ENCODE measurements around the gene BOLA3. TPM values are rescaled to one million over a fixed set of nuclear protein-coding genes. Genes with fewer than 3 reads are reported as not detected.

The BOLA3 gene
- total and polyA plus RNA-seq, 10 of the 15 experiments (the other 5 are each of a cell fraction or from before 2014, with no cell fraction given) = 62.6 to 300 (median 134) TPM

- in situ Hi-C loops (cut with MboI) = no loop called here
- ATAC-seq (no peak), DNase-seq (ENCODE audit: low read depth, low spot score) (no peak), FAIRE-seq (no peak)
- Histone ChIP-seq H3K27ac (ENCODE audit: control insufficient read depth, insufficient read depth) (no peak overlapping the region), H3K36me3 (ENCODE audit: control insufficient read depth in 2 of 2, insufficient read depth in 2 of 2, low read length in 1 of 2) (peaks cover 4 to 13% of the 10 kb centered on the region in 2 experiments; a peak in 3 of 4 replicates), H3K9ac (ENCODE audit: control insufficient read depth, insufficient read depth, low read length) (no peak overlapping the region), H3K79me2 (ENCODE audit: control insufficient read depth, insufficient read depth, low read length) (no peaks in the 10 kb centered on the region), H3K27me3 (replicated peaks in 1 of 2; ENCODE audit: control insufficient read depth in 2 of 2, insufficient read depth in 2 of 2, low read length in 1 of 2) (no peaks in the 10 kb centered on the region), H3K4me1 (ENCODE audit: control insufficient read depth, insufficient read depth, low read length) (no peaks in the 10 kb centered on the region), H3K9me3 (replicated peaks; ENCODE audit: control insufficient read depth, insufficient read depth, low read length) (no peaks in the 10 kb centered on the region), H4K20me1 (ENCODE audit: control insufficient read depth, insufficient read depth) (no peaks in the 10 kb centered on the region), H3K4me2 (ENCODE audit: control insufficient read depth, insufficient read depth) (no peak overlapping the region), H2AFZ (ENCODE audit: control insufficient read depth, low read depth, low read length) (no peak overlapping the region), H3K4me3 (no peak overlapping the region)
- no peak for TF ChIP-seq SUZ12 (IDR thresholded peaks at IDR 0.05; ENCODE audit: unreplicated experiment)
- intact Hi-C loops (cut with micrococcal nuclease; ENCODE audit: unreplicated experiment) = no loop called here
- SMC1A ChIA-PET (ENCODE audit: uncharacterized antibody, unreplicated experiment) = interaction anchor here (0.7 to 2.1 kb wide), 4 partner anchors 19 to 279 kb away, joined by 3 to 6 read pairs (median 4); partner anchors contain the start of gene STAMBP
- POLR2A ChIA-PET = no interaction called here
- no TSS peak for BruUV-seq (replicated peaks)
- 63% methylated on average over 12 of the region's 12 CpGs for WGBS (ENCODE audit: insufficient coverage, insufficient replicate concordance, low lambda C conversion rate, missing lambda C conversion rate)
- CTCF ChIA-PET = interaction anchor here (0.6 to 4.0 kb wide), 3 partner anchors 198 to 283 kb away, joined by 3 to 20 read pairs (median 6); no protein-coding TSS in a partner anchor
- RAD21 ChIA-PET (ENCODE audit: unreplicated experiment) = interaction anchor here (0.8 kb wide), 1 partner anchor 119 kb away, joined by 3 read pairs; no protein-coding TSS in a partner anchor
Observed at GRCh38 chr2:74107071-74107470, 40.6 kb downstream of the BOLA3 start.

GRCh38 chr2:74105413-74105812, 42.3 kb downstream of the BOLA3 start:
- POLR2A ChIA-PET = no interaction called here
- Histone ChIP-seq H3K79me2 (ENCODE audit: control insufficient read depth, insufficient read depth, low read length) (no peaks in the 10 kb centered on the region), H3K4me2 (ENCODE audit: control insufficient read depth, insufficient read depth) (no peak overlapping the region), H3K27ac (ENCODE audit: control insufficient read depth, insufficient read depth) (no peak overlapping the region), H3K9ac (ENCODE audit: control insufficient read depth, insufficient read depth, low read length) (no peak overlapping the region), H2AFZ (ENCODE audit: control insufficient read depth, low read depth, low read length) (no peak overlapping the region), H4K20me1 (ENCODE audit: control insufficient read depth, insufficient read depth) (no peaks in the 10 kb centered on the region), H3K27me3 (replicated peaks in 1 of 2; ENCODE audit: control insufficient read depth in 2 of 2, insufficient read depth in 2 of 2, low read length in 1 of 2) (no peaks in the 10 kb centered on the region), H3K4me3 (no peak overlapping the region), H3K36me3 (ENCODE audit: control insufficient read depth in 2 of 2, insufficient read depth in 2 of 2, low read length in 1 of 2) (peaks cover 13 to 19% of the 10 kb centered on the region in 2 experiments; a peak in 3 of 4 replicates), H3K4me1 (ENCODE audit: control insufficient read depth, insufficient read depth, low read length) (no peaks in the 10 kb centered on the region), H3K9me3 (replicated peaks; ENCODE audit: control insufficient read depth, insufficient read depth, low read length) (no peaks in the 10 kb centered on the region)
- no peak for DNase-seq (ENCODE audit: low read depth, low spot score)
- SMC1A ChIA-PET (ENCODE audit: uncharacterized antibody, unreplicated experiment) = interaction anchor here (0.6 to 2.1 kb wide), 5 partner anchors 8 to 278 kb away, joined by 3 to 17 read pairs (median 4); partner anchors contain the start of gene STAMBP
- no peak for FAIRE-seq
- CTCF ChIA-PET = interaction anchor here (0.9 to 4.0 kb wide), 9 partner anchors 15 to 283 kb away, joined by 3 to 20 read pairs (median 5); partner anchors contain the start of gene STAMBP
- ATAC-seq = no peak
- no TSS peak for BruUV-seq (replicated peaks)
- no peak for TF ChIP-seq ZBED1 (IDR thresholded peaks at IDR 0.05; ENCODE audit: borderline replicate concordance)
- TF ChIP-seq YBX1 (IDR thresholded peaks at IDR 0.05) = no peak
- TF ChIP-seq ATF2 (IDR thresholded peaks at IDR 0.05; ENCODE audit: low read length) = no peak
- TF ChIP-seq MYC (IDR thresholded peaks at IDR 0.05; ENCODE audit: insufficient read depth, insufficient read length, insufficient replicate concordance, low read length, severe bottlenecking) = no peak
- no peak for TF ChIP-seq LARP7 (IDR thresholded peaks at IDR 0.05)
- TF ChIP-seq E2F8 (IDR thresholded peaks at IDR 0.05; ENCODE audit: low read depth, partially characterized antibody) = no peak
- no peak for TF ChIP-seq SIN3A (IDR thresholded peaks at IDR 0.05; ENCODE audit: low read depth, low read length)
- TF ChIP-seq SP1 (IDR thresholded peaks at IDR 0.05; ENCODE audit: low read depth, low read length) = no peak
- 98% methylated on average over 8 of the region's 8 CpGs for WGBS (ENCODE audit: insufficient coverage, insufficient replicate concordance, low lambda C conversion rate, missing lambda C conversion rate)
- in situ Hi-C loops (cut with MboI) (no loop called here), intact Hi-C loops (cut with micrococcal nuclease; ENCODE audit: unreplicated experiment) (no loop called here)
- RAD21 ChIA-PET (ENCODE audit: unreplicated experiment) = interaction anchor here (1.6 kb wide), 2 partner anchors 197 to 278 kb away, joined by 5 to 7 read pairs; no protein-coding TSS in a partner anchor
